PC-3 (cell line): Measurements from ENCODE around the gene EHMT1. TPM values are rescaled to one million over a fixed set of nuclear protein-coding genes. Genes with fewer than 3 reads are reported as not detected.

Experiments used
- ATAC-seq: fragments of 200-7000 bp; cut with Tn5 transposase; 2 replicates; pipeline ENCODE4 v1.9.1; 2020; ENCODE audit warnings: mild to moderate bottlenecking, moderate library complexity
- BruUV-seq: library from RNA; stranded (reverse); fragments of 400-500 nt; replicated peaks from 2 replicates; lab custom pipeline; 2021; lab: Mats Ljungman, UMichigan
- CTCF ChIA-PET: fragments of 300-600 bp; sonication (Branson Sonifier 250); formaldehyde crosslinking; loops from one replicate; lab custom pipeline; 2022; ENCODE audit warnings: antibody characterized with exemption; lab: Charles Lee
- POLR2A ChIA-PET: fragments of 300-600 bp; sonication (Branson Sonifier 250); formaldehyde crosslinking; loops from one replicate; lab custom pipeline; 2022; ENCODE audit warnings: antibody characterized with exemption; ENCODE audit not compliant: unreplicated experiment; lab: Charles Lee
- DNase-seq: peaks from one replicate; pipeline ENCODE4 v3.0.0-alpha.2; 2015
- H2AFZ ChIP-seq: fragments of 300-600 bp; sonication (generic); 2 replicates; pipeline ENCODE4 v1.6.0; 2016; ENCODE audit warnings: antibody characterized with exemption, low read length
- H3F3A ChIP-seq: fragments of 300-600 bp; sonication (generic); one replicate; pipeline ENCODE4 v1.6.0; 2017; ENCODE audit warnings: antibody characterized with exemption, low read length, control low read depth, mild to moderate bottlenecking; ENCODE audit not compliant: unreplicated experiment
- H3K27ac ChIP-seq: fragments of 300-600 bp; sonication (generic); 2 replicates; pipeline ENCODE4 v1.5.1; 2016; ENCODE audit warnings: mild to moderate bottlenecking, low read length
- H3K27me3 ChIP-seq: fragments of 300-600 bp; sonication (generic); 2 replicates; pipeline ENCODE4 v1.6.1; 2016; ENCODE audit warnings: low read length, mixed read lengths
- H3K36me3 ChIP-seq: fragments of 300-600 bp; sonication (generic); 2 replicates; pipeline ENCODE4 v1.6.1; 2016; ENCODE audit warnings: low read depth, mixed run types, low read length, mixed read lengths
- H3K4me1 ChIP-seq: fragments of 300-600 bp; sonication (generic); 2 replicates; pipeline ENCODE4 v1.5.1; 2016; ENCODE audit warnings: low read length; ENCODE audit not compliant: insufficient read depth
- H3K4me2 ChIP-seq: fragments of 300-600 bp; sonication (generic); 2 replicates; pipeline ENCODE4 v1.6.0; 2016; ENCODE audit warnings: low read length
- H3K4me3 ChIP-seq: fragments of 300-600 bp; sonication (generic); 2 replicates; pipeline ENCODE4 v1.5.1; 2016; ENCODE audit warnings: mild to moderate bottlenecking, low read length, mixed read lengths
- H3K79me2 ChIP-seq: fragments of 300-600 bp; sonication (generic); 2 replicates; pipeline ENCODE4 v1.6.1; 2017; ENCODE audit warnings: low read length, mixed read lengths
- H3K9ac ChIP-seq: fragments of 300-600 bp; sonication (generic); 2 replicates; pipeline ENCODE4 v1.6.0; 2016; ENCODE audit warnings: mild to moderate bottlenecking, low read length
- H3K9me2 ChIP-seq: fragments of 300-600 bp; sonication (generic); replicated peaks from 2 replicates; pipeline ENCODE4 v1.6.1; 2016; ENCODE audit warnings: mixed run types, low read length, mixed read lengths
- H3K9me3 ChIP-seq: fragments of 300-600 bp; sonication (generic); 2 replicates; pipeline ENCODE4 v1.6.1; 2016; ENCODE audit warnings: low read length, mixed read lengths
- H4K20me1 ChIP-seq: fragments of 300-600 bp; sonication (generic); 2 replicates; pipeline ENCODE4 v1.6.1; 2016; ENCODE audit warnings: low read length, mixed read lengths
- CTCF ChIP-seq: fragments of 300-600 bp; sonication (generic); conservative IDR thresholded peaks from 2 replicates; pipeline ENCODE4 v1.5.1; 2017; ENCODE audit warnings: antibody characterized with exemption, low read depth, mild to moderate bottlenecking, low read length
- EZH2 ChIP-seq: fragments of 300-600 bp; sonication (generic); IDR thresholded peaks from one replicate; pipeline ENCODE4 v1.6.1; 2017; ENCODE audit warnings: antibody characterized with exemption, mild to moderate bottlenecking, low read length; ENCODE audit not compliant: unreplicated experiment
- EZH2phosphoT487 ChIP-seq: fragments of 300-600 bp; sonication (generic); IDR thresholded peaks from 2 replicates; pipeline ENCODE4 v1.6.1; 2018; ENCODE audit warnings: mild to moderate bottlenecking, antibody characterized with exemption, low read length, borderline replicate concordance
- intact Hi-C: fragments of 100-400 bp; cut with micrococcal nuclease; formaldehyde crosslinking; loops from 2 replicates; pipeline ENCODE4 v1.9.0; 2023
- total RNA-seq: library from RNA; depleted of rRNA; stranded (reverse); fragments of >200 nt; gene quantifications from 2 replicates; pipeline ENCODE4 v1.2.3, GENCODE V29; 2014

Gene EHMT1
- total RNA-seq, 1 experiment from 2014 or later = 42.8 TPM

GRCh38 chr9:137760426-137760825 is 141.6 kb downstream of the EHMT1 start:
- Histone ChIP-seq H2AFZ (no peak overlapping the region), H3K27ac (no peak overlapping the region), H3K9me3 (no peaks in the 10 kb centered on the region), H3K27me3 (no peaks in the 10 kb centered on the region), H3K9me2 (no peaks in the 10 kb centered on the region), H3K36me3 (peaks cover 20% of the 10 kb centered on the region), H3K4me1 (0 out of 2 replicates have a peak, but pooled peaks cover 7% of the 10 kb centered on the region), H3K4me3 (no peak overlapping the region), H3K9ac (no peak overlapping the region), H3K79me2 (no peaks in the 10 kb centered on the region), H4K20me1 (no peaks in the 10 kb centered on the region), H3K4me2 (no peak overlapping the region), H3F3A (no peaks in the 10 kb centered on the region)
- ATAC-seq = no peak
- BruUV-seq = no TSS peak
- ChIA-PET CTCF (no interaction called here), POLR2A (interaction anchor here (0.9 kb wide), 1 partner anchor 87 kb away, joined by 3 read pairs; no protein-coding TSS in a partner anchor)
- TF ChIP-seq EZH2 = no peak
- no peak for TF ChIP-seq CTCF
- TF ChIP-seq EZH2phosphoT487 = no peak
- DNase-seq = no peak
- intact Hi-C loops = no loop called here

DNA sequence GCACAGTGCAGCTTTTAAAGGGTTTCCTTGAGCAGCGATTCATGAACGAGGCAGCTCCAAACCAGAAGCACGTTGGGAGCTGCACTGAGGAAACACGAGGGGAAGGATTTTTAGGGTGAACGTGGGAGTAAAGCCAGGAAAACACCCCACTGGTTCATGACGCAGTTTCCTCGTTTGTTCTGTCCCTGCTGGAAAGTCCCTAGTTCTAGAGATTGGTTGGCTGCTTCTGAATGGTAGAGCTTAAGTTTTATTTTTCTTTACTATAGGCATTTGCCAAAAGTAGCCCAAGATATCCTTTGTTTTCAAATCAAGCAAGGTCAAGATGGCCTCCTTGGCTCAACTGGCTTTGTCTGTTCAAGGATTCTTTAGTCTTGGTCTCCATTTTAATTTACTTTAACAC is 142.2 kb downstream of the EHMT1 start:
- intact Hi-C loops = no loop called here
- peaks cover 15% of the 10 kb centered on the region for H3K36me3 ChIP-seq
- DNase-seq (no peak), ATAC-seq (no peak)
- TF ChIP-seq EZH2 = no peak
- TF ChIP-seq CTCF = no peak
- TF ChIP-seq EZH2phosphoT487 = no peak
- no peaks in the 10 kb centered on the region for H3K9me2 ChIP-seq
- no TSS peak for BruUV-seq
- no peaks in the 10 kb centered on the region for H4K20me1 ChIP-seq
- CTCF ChIA-PET = no interaction called here
- H3K27ac ChIP-seq = no peak overlapping the region
- POLR2A ChIA-PET = interaction anchor here (0.9 kb wide), 1 partner anchor 88 kb away, joined by 3 read pairs; no protein-coding TSS in a partner anchor
- no peaks in the 10 kb centered on the region for H3F3A ChIP-seq
- no peak overlapping the region for H2AFZ ChIP-seq
- H3K79me2 ChIP-seq = no peaks in the 10 kb centered on the region
- no peak overlapping the region for H3K9ac ChIP-seq
- H3K4me1 ChIP-seq = 0 out of 2 replicates have a peak, but pooled peaks cover 7% of the 10 kb centered on the region
- H3K4me3 ChIP-seq = no peak overlapping the region
- no peaks in the 10 kb centered on the region for H3K27me3 ChIP-seq
- no peak overlapping the region for H3K4me2 ChIP-seq
- H3K9me3 ChIP-seq = no peaks in the 10 kb centered on the region

DNA sequence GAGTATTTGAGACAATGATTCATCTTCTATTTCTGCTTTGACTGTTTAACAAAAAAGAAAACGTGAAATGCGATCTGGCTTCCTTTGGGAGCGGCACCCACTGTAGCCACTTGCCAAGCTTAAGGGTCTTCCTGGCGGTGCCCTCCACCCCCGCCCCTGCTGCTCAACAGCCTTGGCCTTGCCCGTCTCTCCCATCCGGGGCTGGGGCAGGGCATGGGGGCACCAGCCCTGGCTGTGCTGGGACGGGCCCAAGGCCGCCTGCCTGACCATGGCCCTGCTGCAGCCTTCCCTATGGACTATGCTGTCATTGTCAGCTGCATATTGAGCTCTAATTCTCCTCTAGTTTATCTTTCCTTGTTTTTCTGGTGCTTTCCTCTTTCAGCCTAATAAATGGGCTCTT is 143.0 kb downstream of the EHMT1 start:
- Histone ChIP-seq H2AFZ (no peak overlapping the region), H3F3A (no peaks in the 10 kb centered on the region), H3K36me3 (peaks cover 15% of the 10 kb centered on the region), H3K79me2 (no peaks in the 10 kb centered on the region), H4K20me1 (no peaks in the 10 kb centered on the region), H3K27ac (no peak overlapping the region), H3K4me3 (no peak overlapping the region), H3K9ac (no peak overlapping the region), H3K4me1 (0 out of 2 replicates have a peak, but pooled peaks cover 7% of the 10 kb centered on the region), H3K9me2 (no peaks in the 10 kb centered on the region), H3K9me3 (no peaks in the 10 kb centered on the region), H3K4me2 (no peak overlapping the region), H3K27me3 (no peaks in the 10 kb centered on the region)
- DNase-seq (no peak), ATAC-seq (no peak)
- no peak for TF ChIP-seq EZH2phosphoT487
- TF ChIP-seq EZH2 = no peak
- no peak for TF ChIP-seq CTCF
- intact Hi-C loops = no loop called here
- no TSS peak for BruUV-seq
- ChIA-PET CTCF (no interaction called here), POLR2A (no interaction called here)
